Skeletal muscle tissue (tissue), 4 donors: ENCODE data around the gene PCDHGA6. TPM values are rescaled to one million over a fixed set of nuclear protein-coding genes. Genes with fewer than 3 reads are reported as not detected.
"Not testable (repeated sequence)": the region's sequence is repeated elsewhere in the genome, so short reads cannot be mapped to it uniquely, and the experiment has no call there.

Experiments used
- H3K27ac ChIP-seq: one replicate; pipeline ENCODE4 v1.7.0; 2013; ENCODE audit warnings: mild to moderate bottlenecking, low read depth, low read length, inconsistent platforms
- H3K27me3 ChIP-seq, 3 donors: one replicate each; pipeline ENCODE4 v1.7.0; 2013; ENCODE audit warnings: low read length in 3 of 3; ENCODE audit not compliant: control insufficient read depth in 3 of 3, insufficient read depth in 3 of 3
- H3K36me3 ChIP-seq, 3 donors: one replicate each; pipeline ENCODE4 v1.7.0; 2013; ENCODE audit warnings: low read length in 3 of 3; ENCODE audit not compliant: control insufficient read depth in 3 of 3, insufficient read depth in 3 of 3
- H3K4me1 ChIP-seq, 3 donors: one replicate each; pipeline ENCODE4 v1.7.0; 2013; ENCODE audit warnings: low read length in 3 of 3, mild to moderate bottlenecking in 3 of 3; ENCODE audit not compliant: control insufficient read depth in 3 of 3, insufficient read depth in 3 of 3
- H3K4me3 ChIP-seq, 3 donors: one replicate each; pipeline ENCODE4 v1.7.0; 2013; ENCODE audit warnings: low read length in 3 of 3
- H3K9ac ChIP-seq, 3 donors: one replicate each; pipeline ENCODE4 v1.7.0; 2013; ENCODE audit warnings: low read length in 3 of 3, mild to moderate bottlenecking in 3 of 3, moderate library complexity in 2 of 3, low read depth in 1 of 3
- H3K9me3 ChIP-seq, 3 donors: one replicate each; pipeline ENCODE4 v1.7.0; 2013; ENCODE audit warnings: low read length in 3 of 3; ENCODE audit not compliant: control insufficient read depth in 3 of 3
- total RNA-seq: library from RNA; depleted of rRNA; stranded (reverse); fragments of >200 nt; gene quantifications from one replicate; pipeline ENCODE4 v1.2.3, GENCODE V29; 2014
- donor health status: Osteomylitis.

PCDHGA6 gene
- total RNA-seq, result 4.2 TPM

- H3K9me3 ChIP-seq, result peaks cover 21 to 41% (median 26%) of the 10 kb centered on the region in 3 donors
- peaks cover 9 to 17% (median 10%) of the 10 kb centered on the region in 3 donors for H3K27me3 ChIP-seq
- H3K27ac ChIP-seq, result no peak within 1 kb of the TSS
- peaks cover 0 to 11% (median 0%) of the 10 kb centered on the region in 3 donors for H3K4me1 ChIP-seq
- peak within 1 kb of the TSS in 1 of 3 donors; percentile 33 for H3K9ac ChIP-seq
- peaks cover 0 to 10% (median 2%) of the 10 kb centered on the region in 3 donors for H3K36me3 ChIP-seq
- peak within 1 kb of the TSS; percentile 57 to 63 (median 61) for H3K4me3 ChIP-seq
These were observed at the start of gene PCDHGA6 for GRCh38 chr5:141373673-141374317. Gene PCDHGA6 (plus strand): TSS chr5:141373891. CDS start chr5:141374084, 193 bp downstream.

DNA sequence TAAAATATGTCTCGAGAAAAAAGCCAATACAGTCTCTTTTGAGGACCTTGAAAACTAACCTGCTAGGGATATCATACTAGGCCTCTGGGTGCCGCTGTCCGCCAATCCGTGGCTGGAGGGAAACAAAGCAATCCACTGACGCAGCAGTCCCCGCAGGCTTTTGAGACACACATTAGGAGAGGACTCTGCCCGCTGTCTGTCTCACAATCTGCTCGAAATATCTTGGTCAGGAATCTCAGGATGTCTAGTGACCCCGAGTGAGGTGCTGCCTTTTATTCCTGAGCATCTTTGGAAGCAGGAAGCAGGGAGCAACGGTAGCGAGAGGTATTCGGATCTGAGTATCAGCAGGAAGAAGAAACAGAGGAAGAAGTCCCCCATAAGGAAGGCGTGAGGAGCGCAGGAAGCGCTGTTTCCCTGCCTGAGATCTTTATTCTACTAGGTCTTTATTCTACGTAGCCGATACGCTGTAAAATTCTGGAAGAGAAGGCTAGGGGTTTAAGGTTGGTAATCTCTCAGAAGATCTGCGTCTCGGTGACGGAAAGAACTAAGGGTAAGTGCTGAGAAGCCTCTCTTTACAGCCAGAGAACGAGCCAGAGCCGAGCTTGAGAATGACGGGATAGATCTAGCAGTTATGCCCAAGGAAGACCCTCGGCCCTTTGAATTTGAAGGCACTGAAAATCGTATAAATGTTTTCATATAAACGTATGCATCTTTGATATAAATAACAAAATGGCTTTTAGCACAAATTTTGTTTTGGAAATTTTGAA lies 47.4 kb upstream of the PCDHGA6 start:
- peaks cover 0 to 7% (median 2%) of the 10 kb centered on the region in 3 donors for H3K36me3 ChIP-seq
- H3K9ac ChIP-seq, result peak overlapping the region; percentile 67 to 80 (median 76)
- H3K27me3 ChIP-seq, result peaks cover 0 to 3% (median 0%) of the 10 kb centered on the region in 3 donors
- peak overlapping the region; percentile 71 for H3K27ac ChIP-seq
- peaks cover 0 to 21% (median 2%) of the 10 kb centered on the region in 3 donors for H3K4me1 ChIP-seq
- peak overlapping the region; percentile 56 to 80 (median 77) for H3K4me3 ChIP-seq
- peaks cover 0 to 22% (median 6%) of the 10 kb centered on the region in 3 donors for H3K9me3 ChIP-seq

DNA sequence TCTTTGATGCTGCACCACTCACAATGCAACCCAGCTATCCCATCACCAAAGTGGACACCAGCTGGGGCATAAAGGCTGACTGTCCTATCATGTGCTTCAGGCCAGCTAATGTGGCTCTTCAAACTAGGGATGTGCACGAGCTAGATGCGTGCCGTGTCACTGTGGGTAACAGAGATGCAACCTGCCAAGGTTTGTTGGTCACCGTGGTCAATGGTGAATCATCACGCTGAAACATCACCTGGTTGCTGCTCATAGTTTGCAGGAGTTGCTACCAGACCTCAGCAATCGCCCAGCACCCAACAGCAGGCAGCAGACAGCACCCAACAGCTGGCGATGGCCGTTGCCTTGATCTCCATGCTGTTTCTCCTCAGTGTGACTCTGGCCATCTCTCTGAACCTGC lies 45.5 kb upstream of the PCDHGA6 start:
- Histone ChIP-seq H3K9ac (no peak overlapping the region), H3K36me3 (peaks cover 0 to 7% (median 2%) of the 10 kb centered on the region in 3 donors), H3K9me3 (peaks cover 0 to 26% (median 6%) of the 10 kb centered on the region in 3 donors), H3K27me3 (peaks cover 0 to 3% (median 0%) of the 10 kb centered on the region in 3 donors), H3K4me1 (peaks cover 0 to 20% (median 0%) of the 10 kb centered on the region in 3 donors), H3K27ac (no peak overlapping the region), H3K4me3 (peak overlapping the region in 2 of 3 donors; percentile 17 to 32)

GRCh38 chr5:141330299-141331080 lies 43.2 kb upstream of the PCDHGA6 start, which contains the start of gene PCDHGA1:
Gene PCDHGA1 (plus strand): TSS chr5:141330514.
- H3K36me3 ChIP-seq, result peaks cover 0 to 7% (median 2%) of the 10 kb centered on the region in 3 donors
- H3K9ac ChIP-seq, result peak within 1 kb of the TSS in 1 of 3 donors; percentile 69
- H3K4me3 ChIP-seq, result peak within 1 kb of the TSS; percentile 37 to 52 (median 40)
- H3K27ac ChIP-seq, result peak within 1 kb of the TSS; percentile 37
- H3K9me3 ChIP-seq, result peaks cover 0 to 21% (median 6%) of the 10 kb centered on the region in 3 donors
- H3K4me1 ChIP-seq, result peaks cover 0 to 20% (median 0%) of the 10 kb centered on the region in 3 donors
- peaks cover 0 to 3% (median 2%) of the 10 kb centered on the region in 3 donors for H3K27me3 ChIP-seq

DNA sequence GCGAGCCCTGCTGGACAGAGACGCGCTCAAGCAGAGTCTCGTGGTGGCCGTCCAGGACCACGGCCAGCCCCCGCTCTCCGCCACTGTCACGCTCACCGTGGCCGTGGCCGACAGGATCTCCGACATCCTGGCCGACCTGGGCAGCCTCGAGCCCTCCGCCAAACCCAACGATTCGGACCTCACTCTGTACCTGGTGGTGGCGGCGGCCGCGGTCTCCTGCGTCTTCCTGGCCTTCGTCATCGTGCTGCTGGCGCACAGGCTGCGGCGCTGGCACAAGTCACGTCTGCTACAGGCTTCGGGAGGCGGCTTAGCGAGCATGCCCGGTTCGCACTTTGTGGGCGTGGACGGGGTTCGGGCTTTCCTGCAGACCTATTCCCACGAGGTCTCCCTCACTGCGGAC lies 41.1 kb upstream of the PCDHGA6 start:
- H3K9ac ChIP-seq, H3K4me3 ChIP-seq, H3K27ac ChIP-seq, H3K36me3 ChIP-seq, H3K27me3 ChIP-seq: not testable (repeated sequence)
- Histone ChIP-seq H3K9me3 (peaks cover 0 to 27% (median 6%) of the 10 kb centered on the region in 3 donors), H3K4me1 (peaks cover 0 to 16% (median 0%) of the 10 kb centered on the region in 3 donors)

- Histone ChIP-seq H3K4me3 (peak within 1 kb of the TSS; percentile 48 to 74 (median 74)), H3K27ac (peak within 1 kb of the TSS; percentile 60), H3K4me1 (no peaks in the 10 kb centered on the region), H3K27me3 (peaks cover 0 to 9% (median 3%) of the 10 kb centered on the region in 3 donors), H3K9ac (peak within 1 kb of the TSS in 2 of 3 donors; percentile 61 to 64), H3K36me3 (no peaks in the 10 kb centered on the region), H3K9me3 (peaks cover 4 to 34% (median 18%) of the 10 kb centered on the region in 3 donors)
These were observed 35.0 kb upstream of the PCDHGA6 start, which contains the start of gene PCDHGA2 for GRCh38 chr5:141338538-141339306. Gene PCDHGA2 (plus strand): TSS chr5:141338760.

DNA sequence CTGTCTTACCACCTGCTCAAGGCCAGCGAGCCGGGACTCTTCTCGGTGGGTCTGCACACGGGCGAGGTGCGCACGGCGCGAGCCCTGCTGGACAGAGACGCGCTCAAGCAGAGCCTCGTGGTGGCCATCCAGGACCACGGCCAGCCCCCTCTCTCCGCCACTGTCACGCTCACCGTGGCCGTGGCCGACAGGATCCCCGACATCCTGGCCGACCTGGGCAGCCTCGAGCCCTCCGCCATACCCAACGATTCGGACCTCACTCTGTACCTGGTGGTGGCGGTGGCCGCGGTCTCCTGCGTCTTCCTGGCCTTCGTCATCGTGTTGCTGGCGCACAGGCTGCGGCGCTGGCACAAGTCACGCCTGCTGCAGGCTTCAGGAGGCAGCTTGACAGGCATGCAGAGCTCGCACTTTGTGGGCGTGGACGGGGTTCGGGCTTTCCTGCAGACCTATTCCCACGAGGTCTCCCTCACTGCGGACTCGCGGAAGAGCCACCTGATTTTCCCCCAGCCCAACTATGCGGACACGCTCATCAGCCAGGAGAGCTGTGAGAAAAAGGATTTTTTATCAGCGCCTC lies 32.8 kb upstream of the PCDHGA6 start:
- H3K9me3 ChIP-seq, result peaks cover 9 to 39% (median 33%) of the 10 kb centered on the region in 3 donors

GRCh38 chr5:141342773-141343172 lies 30.9 kb upstream of the PCDHGA6 start:
- Histone ChIP-seq H3K4me1 (no peaks in the 10 kb centered on the region), H3K4me3 (peak overlapping the region in 1 of 3 donors; percentile 11), H3K27ac (peak overlapping the region; percentile 26), H3K36me3 (no peaks in the 10 kb centered on the region), H3K9ac (peak overlapping the region in 1 of 3 donors; percentile 36), H3K27me3 (peaks cover 0 to 10% (median 7%) of the 10 kb centered on the region in 3 donors), H3K9me3 (peaks cover 11 to 33% (median 30%) of the 10 kb centered on the region in 3 donors)

More for the DNA sequence above, 32.8 kb upstream of the PCDHGA6 start:
- not testable (repeated sequence) for H3K27ac ChIP-seq, H3K4me3 ChIP-seq, H3K27me3 ChIP-seq, H3K4me1 ChIP-seq, H3K36me3 ChIP-seq, H3K9ac ChIP-seq
